ENCODE data around the gene F11R.
"Not testable (repeated sequence)": the region's sequence is repeated elsewhere in the genome, so short reads cannot be mapped to it uniquely, and the experiment has no call there.

F11R gene

GRCh38 chr1:161013131-161013487, 7.8 kb downstream of the F11R start:
- no peak for DNase-seq (ENCODE audit: low read depth)

GRCh38 chr1:161012420-161012819, 8.5 kb downstream of the F11R start:
- DNase-seq (ENCODE audit: low read depth) = no peak

DNA sequence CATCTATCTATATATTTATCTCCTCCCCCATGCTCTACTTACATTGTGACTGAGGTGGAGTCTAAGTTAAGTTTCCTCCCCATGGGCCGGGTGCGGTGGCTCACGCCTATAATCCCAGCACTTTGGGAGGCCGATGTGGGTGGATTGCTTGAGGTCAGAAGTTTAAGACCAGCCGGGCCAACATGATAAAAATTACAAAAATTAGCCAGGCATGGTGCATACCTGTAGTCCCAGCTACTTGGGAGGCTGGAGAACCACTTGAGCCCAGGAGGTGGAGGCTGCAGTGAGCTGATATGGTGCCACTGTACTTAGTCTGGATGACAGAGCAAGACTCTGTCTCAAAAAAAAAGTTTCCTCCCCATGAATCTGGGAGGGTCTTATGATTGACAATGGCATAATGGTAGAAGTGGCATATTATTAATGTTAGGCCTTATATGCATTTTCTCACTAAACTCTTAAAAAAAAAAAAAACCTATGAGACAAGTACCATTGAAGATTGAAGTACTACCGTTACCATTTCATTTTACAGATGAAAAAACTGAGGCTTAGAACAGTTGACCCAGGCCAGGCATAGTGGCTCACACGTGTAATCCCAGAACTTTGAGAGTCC, 11.2 kb downstream of the F11R start:
- no peak for DNase-seq (ENCODE audit: low read depth)

- no peak for DNase-seq (ENCODE audit: low read depth)
Observed at GRCh38 chr1:161008869-161009510, 12.0 kb downstream of the F11R start.

DNA sequence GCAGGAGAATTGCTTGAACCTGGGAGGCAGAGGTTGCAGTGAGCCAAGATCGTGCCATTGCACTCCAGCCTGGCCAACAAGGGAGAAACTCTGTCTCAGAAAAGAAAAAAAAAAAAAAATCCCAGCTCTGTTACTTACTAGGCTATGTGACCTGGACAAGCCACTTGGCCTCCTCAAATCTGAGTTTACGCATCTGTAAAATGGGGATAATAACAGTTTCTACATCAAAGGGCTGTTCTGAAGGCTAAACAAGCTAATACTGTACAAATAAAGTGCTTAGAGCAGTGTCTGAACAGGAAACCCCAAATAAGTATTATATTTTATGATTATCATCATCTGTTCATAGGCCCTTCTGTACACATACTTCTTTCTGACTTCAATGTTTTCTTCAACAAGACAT, 13.6 kb downstream of the F11R start:
- no peak for DNase-seq (ENCODE audit: low read depth)

- no peak for DNase-seq (ENCODE audit: low read depth)
Observed at GRCh38 chr1:161006563-161006962, 14.4 kb downstream of the F11R start.

- DNase-seq (ENCODE audit: low read depth) = no peak
Observed at GRCh38 chr1:161001525-161001924, 19.4 kb downstream of the F11R start.

GRCh38 chr1:161000736-161001480, 20.0 kb downstream of the F11R start:
- DNase-seq (ENCODE audit: low read depth) = no peak

DNA sequence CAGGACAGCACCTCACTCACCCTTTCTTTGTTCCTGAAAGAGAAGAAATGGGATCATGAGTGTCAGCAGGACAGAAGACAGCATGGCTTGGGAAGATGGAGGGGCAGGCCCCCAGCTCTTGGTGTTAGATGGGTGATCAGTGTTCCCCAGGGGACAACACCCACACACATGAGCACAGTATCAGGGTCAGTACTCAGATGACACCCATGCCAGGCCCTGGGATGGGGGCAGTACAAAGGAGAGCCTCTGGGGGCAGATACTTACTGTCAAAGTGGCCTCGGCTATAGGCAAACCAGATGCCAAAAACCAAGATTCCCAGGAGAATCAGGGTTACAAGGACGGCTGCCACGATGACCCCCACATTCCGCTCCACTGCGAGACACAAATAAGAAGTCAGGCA, 21.6 kb downstream of the F11R start:
- no peak for DNase-seq (ENCODE audit: low read depth)

DNA sequence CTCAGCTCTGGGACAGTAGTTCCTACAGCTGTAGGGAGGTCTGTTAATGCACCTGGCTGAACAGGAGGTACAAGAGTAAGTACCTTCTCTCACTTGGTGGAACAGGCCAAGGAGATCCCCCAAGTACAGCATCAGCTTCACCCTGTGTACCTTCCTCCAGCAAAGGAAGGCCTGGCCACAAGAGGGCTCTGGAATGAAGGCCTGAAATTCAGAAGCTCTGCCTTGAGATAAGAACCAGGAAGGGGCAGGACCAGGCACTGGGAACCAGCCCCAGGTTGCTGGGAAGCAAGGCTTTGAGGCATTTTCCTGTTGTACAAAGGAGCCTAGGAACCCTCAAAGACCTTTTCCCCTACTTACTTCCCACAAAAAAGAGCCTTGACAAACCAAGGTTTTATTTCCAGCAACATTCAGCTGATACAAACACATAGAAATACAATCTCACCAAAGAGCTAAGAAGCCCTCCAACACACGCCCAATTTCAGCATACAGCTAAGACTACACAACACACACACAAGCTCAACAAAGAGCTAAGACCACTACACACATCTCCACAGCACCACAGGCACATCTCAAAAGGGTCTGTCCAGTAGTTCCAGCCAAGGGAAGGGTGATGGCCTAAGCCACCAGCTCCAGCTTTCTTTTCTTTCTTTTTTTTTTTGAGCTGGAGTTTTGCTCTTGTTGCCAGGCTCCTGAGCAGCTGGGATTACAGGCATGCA, 23.5 kb downstream of the F11R start:
- no peak for DNase-seq (ENCODE audit: low read depth)

DNA sequence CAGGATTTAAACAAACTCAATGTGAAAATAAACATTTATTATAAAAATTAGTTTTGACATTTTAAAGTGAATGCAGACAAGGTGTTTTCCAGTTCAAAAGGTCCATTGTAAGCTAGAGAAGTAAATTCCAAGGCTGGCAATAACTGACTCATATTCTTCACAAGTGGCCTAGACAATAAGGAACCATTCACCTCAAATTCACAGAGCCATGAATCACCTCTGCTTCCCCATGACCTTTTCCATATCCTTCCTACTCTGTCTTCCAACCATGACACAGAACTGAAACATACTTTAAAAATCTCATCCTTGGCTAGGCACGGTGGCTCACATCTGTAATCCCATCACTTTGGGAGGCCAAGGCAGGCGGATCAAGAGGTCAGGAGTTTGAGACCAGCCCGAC, 24.8 kb downstream of the F11R start:
- no peak for DNase-seq (ENCODE audit: low read depth)

DNA sequence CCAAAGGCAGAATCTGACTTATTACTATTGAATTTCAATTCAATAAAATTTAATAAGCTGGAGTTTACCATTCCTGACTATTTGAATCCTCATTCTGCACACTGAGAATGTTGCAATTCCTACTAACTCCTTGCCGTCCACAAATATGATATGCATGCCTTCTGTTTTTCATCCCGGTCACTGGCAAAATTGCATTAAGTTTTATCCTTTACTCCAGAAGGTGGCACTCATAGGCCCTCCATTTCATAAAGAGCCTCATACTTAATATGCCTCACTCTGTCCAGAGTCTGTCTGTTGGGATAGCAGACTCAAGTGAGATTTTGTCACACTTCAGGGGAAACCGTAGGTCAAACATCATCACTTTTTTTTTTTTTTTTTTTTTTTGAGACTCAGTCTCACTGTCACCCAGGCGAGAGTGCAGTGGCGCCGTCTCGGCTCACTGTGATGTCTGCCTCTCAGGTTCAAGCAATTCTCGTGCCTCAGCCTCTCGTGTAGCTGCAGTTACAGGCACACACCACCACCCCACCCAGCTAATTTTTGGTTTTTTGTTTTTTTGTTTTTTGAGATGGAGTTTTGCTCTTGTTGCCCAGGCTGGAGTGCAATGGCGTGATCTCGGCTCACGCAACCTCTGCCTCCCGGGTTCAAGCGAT, 27.3 kb downstream of the F11R start:
- DNase-seq (ENCODE audit: low read depth) = no peak

DNA sequence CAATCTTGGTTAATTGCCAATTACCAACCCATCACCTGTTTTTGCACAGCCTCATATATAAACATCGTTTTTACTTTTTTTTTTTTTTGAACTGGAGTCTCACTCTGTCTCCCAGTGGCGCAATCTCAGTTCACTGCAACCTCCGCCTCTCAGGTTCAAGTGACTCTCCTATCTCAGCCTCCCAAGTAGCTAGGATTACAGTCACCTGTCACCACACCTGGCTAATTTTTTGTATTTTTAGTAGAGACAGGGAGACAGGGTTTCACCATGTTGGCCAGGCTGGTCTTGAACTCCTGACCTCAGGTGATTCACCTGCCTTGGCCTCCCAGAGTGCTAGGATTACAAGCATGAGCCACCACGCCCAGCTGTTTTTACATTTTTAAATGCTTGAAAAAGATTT, 28.9 kb downstream of the F11R start:
- DNase-seq (ENCODE audit: low read depth) = not testable (repeated sequence)

DNA sequence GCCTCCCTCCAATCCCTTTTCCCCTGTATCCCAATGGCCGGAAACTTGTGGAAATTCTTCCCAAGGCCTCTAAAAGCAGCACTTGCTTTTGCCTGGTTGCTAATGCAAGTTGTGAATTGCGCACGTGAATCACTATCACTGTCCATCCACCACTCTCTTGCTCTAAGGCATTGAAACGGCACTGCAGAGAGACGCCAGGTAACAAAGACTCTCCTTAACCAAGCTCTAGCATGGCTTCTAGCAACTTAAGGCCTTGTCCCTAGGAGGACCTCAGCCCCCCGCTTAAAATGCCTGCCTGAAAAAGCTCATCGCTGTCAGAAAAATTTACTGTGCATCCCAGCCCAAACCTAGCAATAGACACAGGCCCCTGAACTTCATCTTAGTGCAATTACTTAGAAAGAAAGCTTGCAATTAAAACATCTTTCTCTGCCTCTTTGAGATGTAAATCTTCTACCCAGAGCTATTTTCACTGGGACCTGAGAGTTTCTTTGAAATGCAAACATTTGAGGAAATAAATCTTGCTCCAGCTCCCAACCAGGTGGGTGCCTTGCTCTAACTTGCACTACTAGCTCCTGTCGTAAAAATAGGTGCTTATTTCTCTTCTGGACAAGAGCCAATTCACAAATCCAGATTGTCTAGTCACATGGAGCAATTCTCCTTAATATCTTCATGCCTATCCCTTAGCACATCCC, 33.4 kb downstream of the F11R start:
- DNase-seq (ENCODE audit: low read depth) = no peak

- no peak for DNase-seq (ENCODE audit: low read depth)
Observed at GRCh38 chr1:160985723-160986122, 35.2 kb downstream of the F11R start.

DNA sequence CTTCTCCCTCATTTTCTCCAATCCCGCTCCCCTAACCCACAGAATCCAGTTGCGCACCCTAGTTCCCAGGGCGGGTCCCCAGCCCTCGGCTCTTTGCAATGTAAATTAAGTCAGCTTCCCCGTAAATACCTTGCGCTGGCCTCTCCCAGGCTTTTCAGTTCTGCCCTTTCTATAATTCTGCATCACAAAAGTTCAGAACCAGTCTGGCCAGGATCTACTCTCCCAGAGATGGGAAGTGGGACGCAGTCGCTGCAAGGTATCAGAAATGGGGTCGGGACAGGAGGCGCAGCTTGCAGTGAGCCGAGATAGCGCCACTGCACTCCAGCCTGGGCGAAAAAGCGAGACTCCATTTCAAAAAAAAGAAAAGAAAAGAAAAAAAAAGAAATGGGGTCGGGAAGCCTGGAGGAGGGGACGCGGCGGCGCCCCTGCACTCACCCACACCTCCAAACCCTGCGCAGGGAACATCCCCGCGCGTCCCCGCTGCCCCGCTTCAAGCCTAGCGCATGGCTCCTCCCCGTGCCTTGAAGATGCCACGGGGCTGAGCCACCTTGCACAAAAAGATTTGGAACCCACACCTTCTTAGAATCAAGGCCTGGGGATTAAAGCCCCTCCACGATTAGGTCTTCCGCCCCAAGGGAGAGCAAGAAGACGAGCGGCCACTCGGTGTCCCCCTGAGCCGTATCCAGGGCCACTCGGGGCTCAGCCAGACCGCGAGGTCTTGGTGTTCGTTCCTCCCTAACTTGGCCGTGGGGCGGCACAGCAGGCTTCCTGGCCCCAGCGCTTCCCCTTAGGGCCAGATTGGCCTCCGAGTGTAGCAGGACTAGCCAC, 39.2 kb downstream of the F11R start:
- DNase-seq (ENCODE audit: low read depth) = no peak

DNA sequence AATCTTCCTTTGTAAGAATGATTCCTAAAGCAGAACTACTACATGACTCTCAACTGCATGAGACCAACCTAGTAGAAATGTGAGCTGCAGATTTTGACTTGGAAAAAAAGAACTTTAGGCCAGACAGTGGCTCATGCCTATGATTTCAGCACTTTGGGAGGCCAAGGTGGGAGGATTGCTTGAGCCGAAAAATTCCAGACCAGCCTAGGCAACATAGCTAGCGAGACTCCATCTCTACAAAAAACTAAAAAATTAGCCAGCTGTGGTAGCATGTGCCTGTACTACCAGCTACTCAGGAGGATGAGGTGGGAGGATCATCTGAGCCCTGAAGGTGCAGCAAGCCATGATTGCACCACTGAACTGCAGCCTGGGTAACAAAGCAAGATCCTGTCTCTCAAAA, 41.7 kb downstream of the F11R start:
- DNase-seq (ENCODE audit: low read depth) = no peak

DNA sequence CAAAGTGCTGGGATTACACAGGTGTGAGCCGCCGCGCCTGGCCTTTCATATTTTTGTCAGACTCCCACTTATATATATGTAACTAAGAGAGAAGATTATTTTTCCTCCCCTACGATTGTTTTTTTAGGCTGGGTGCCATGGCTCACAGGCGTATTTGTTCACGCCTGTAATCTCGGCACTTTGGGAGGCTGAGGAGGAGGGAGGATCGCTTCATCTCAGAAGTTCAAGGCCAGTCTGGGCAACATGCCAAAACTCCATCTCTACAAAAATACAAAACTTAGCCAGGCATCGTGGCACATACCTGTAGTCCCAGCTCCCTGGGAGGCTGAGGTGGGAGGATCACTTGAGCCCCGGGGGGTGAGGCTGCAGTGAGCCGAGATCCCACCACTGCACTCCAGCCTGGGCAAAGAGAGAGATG, 42.4 kb downstream of the F11R start:
- no peak for DNase-seq (ENCODE audit: low read depth)

GRCh38 chr1:160975026-160975425, 45.9 kb downstream of the F11R start:
- DNase-seq (ENCODE audit: low read depth) = no peak

DNA sequence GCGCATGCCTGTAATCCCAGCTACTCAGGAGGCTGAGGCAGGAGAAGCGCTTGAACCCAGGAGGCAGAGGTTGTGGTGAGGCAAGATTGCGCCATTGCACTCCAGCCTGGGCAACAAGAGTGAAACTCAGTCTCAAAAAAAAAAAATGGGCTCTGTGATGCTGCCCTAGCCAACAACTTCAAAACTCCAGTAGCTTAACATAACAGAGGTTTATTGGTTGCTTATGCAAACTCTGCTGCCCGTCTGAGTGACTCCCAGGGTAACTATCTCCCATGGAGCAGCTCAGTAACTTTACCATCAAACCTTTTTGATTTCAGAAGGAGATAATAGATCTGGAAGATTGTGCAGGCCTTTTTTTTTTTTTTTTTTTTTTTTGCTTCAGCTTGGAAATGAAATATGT, 47.5 kb downstream of the F11R start:
- DNase-seq (ENCODE audit: low read depth) = no peak

GRCh38 chr1:160972939-160973338, 48.0 kb downstream of the F11R start:
- DNase-seq (ENCODE audit: low read depth) = no peak
